Peyer's patch (tissue), 4 donors: ENCODE data around the gene FAM174B.

Source experiments
- CTCF ChIP-seq, 6 experiments: fragments of 450-650 bp in 4 of 6; fragments of 200-600 bp in 2 of 6; sonication (generic) in 1 of 6; IDR thresholded peaks; one replicate each; pipeline ENCODE4 v1.5.1; 2017 to 2019; ENCODE audit warnings: antibody characterized with exemption in 6 of 6, mild to moderate bottlenecking in 3 of 6, moderate library complexity in 1 of 6
- POLR2A ChIP-seq, 2 donors: fragments of 450-650 bp; IDR thresholded peaks; one replicate each; pipeline ENCODE4 v1.5.1; 2017; ENCODE audit warnings: antibody characterized with exemption in 2 of 2, mild to moderate bottlenecking in 2 of 2, moderate library complexity in 2 of 2

DNA sequence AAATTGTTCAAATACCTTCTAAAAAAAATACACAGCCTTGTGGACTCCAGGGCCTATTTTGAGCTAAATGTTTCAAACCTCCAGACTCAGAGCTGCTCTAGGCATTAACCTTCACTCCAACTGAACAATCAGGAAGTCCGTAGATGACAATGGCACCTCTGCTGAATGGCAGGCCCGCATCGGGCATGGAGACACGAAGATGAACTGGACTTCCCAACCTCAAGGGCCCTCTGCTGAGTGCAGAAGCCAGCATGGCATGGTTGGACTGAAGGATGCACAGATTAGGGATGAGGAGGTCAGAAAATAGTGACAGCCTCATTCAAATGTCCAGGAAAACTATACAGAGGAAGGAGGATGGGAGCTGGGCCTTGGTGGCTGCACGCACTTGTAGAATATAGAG lies 2.2 kb downstream of the FAM174B start:
- no peak for TF ChIP-seq CTCF (IDR thresholded peaks at IDR 0.05)
- no peak for TF ChIP-seq POLR2A (IDR thresholded peaks at IDR 0.05)
